HepG2 (cell line): ENCODE results near the gene TEX12. TPM values are rescaled to one million over a fixed set of nuclear protein-coding genes. Genes with fewer than 3 reads are reported as not detected.
"Not testable (repeated sequence)": the region's sequence is repeated elsewhere in the genome, so short reads cannot be mapped to it uniquely, and the experiment has no call there.

ENCODE experiments used
- ATAC-seq: fragments of 200-7000 bp; cut with Tn5 transposase; 3 replicates; pipeline ENCODE4 v1.9.1; 2020; ENCODE audit warnings: mild to moderate bottlenecking, moderate library complexity
- BruUV-seq: library from RNA; stranded (reverse); fragments of 400-500 nt; replicated peaks from 2 replicates; lab custom pipeline; 2021; lab: Mats Ljungman, UMichigan
- CTCF ChIA-PET: fragments of 300-600 bp; formaldehyde crosslinking; extraction: SDS; loops from one replicate; lab custom pipeline; 2021; ENCODE audit warnings: low total read pairs, inconsistent platforms, low intra/inter-chr PET ratio; lab: Yijun Ruan, JAX
- POLR2A ChIA-PET: fragments of 350-600 bp; sonication (Branson Sonifier 250); formaldehyde crosslinking; loops from one replicate; lab custom pipeline; 2020; ENCODE audit warnings: antibody characterized with exemption, inconsistent platforms; lab: Yijun Ruan, JAX
- DNase-seq: peaks from one replicate; pipeline ENCODE4 v3.0.0-alpha.2; 2015; ENCODE audit warnings: low spot score
- FAIRE-seq: peaks from 3 replicates; lab custom pipeline; 2011; peaks lifted over from hg19 to GRCh38; lab: Jason Lieb, UNC
- H2AFZ ChIP-seq: one replicate; pipeline ENCODE4 v1.6.1; 2011; ENCODE audit warnings: low read length, inconsistent platforms
- H3K27ac ChIP-seq: fragments of 300-600 bp; 3 replicates; pipeline ENCODE4 v1.8.0; 2011; ENCODE audit warnings: mixed run types, mild to moderate bottlenecking, mixed read lengths, low read length, inconsistent platforms; ENCODE audit not compliant: insufficient read depth; ENCODE audit errors: extremely low read length
- H3K27me3 ChIP-seq, 2 experiments: fragments of 200-600 bp in 1 of 2; 2 replicates in 1 of 2; 3 replicates in 1 of 2; pipeline versions ENCODE4 v1.6.0 to v1.8.0; 2011; ENCODE audit warnings: low read length in 2 of 2, mild to moderate bottlenecking in 2 of 2, moderate library complexity in 2 of 2, inconsistent platforms in 1 of 2; ENCODE audit not compliant: insufficient read depth in 2 of 2, control insufficient read depth in 1 of 2
- H3K36me3 ChIP-seq, 2 experiments: fragments of 200-600 bp in 1 of 2; replicated peaks in 1 of 2; 2 replicates in 1 of 2; 3 replicates in 1 of 2; pipeline versions ENCODE4 v1.5.1 to v1.8.0; 2011; ENCODE audit warnings: low read length in 2 of 2, inconsistent platforms in 1 of 2; ENCODE audit not compliant: insufficient read depth in 2 of 2, control insufficient read depth in 1 of 2
- H3K4me1 ChIP-seq: 2 replicates; pipeline ENCODE4 v1.5.1; 2012; ENCODE audit warnings: low read length, inconsistent platforms; ENCODE audit not compliant: insufficient read depth
- H3K4me2 ChIP-seq: 2 replicates; pipeline ENCODE4 v1.6.0; 2011; ENCODE audit warnings: low read depth, low read length, inconsistent platforms
- H3K4me3 ChIP-seq, 3 experiments: fragments of 200-600 bp in 1 of 3; sonication (generic), shearing (Covaris generic) in 1 of 3; replicated peaks in 1 of 3; 2 replicates each; pipeline ENCODE4 v1.5.1; 2011 to 2016; ENCODE audit warnings: low read length in 3 of 3, inconsistent platforms in 2 of 3, low read depth in 2 of 3, mild to moderate bottlenecking in 2 of 3, control low read depth in 1 of 3, mixed read lengths in 1 of 3; ENCODE audit not compliant: insufficient read depth in 1 of 3
- H3K79me2 ChIP-seq: one replicate; pipeline ENCODE4 v1.6.1; 2011; ENCODE audit warnings: low read length, inconsistent platforms; ENCODE audit not compliant: insufficient read depth
- H3K9ac ChIP-seq: 2 replicates; pipeline ENCODE4 v1.6.0; 2011; ENCODE audit warnings: mild to moderate bottlenecking, low read depth, low read length, inconsistent platforms; ENCODE audit not compliant: insufficient read depth
- H3K9me3 ChIP-seq: 2 replicates; pipeline ENCODE4 v1.5.1; 2012; ENCODE audit warnings: mild to moderate bottlenecking, low read length
- H4K20me1 ChIP-seq: 2 replicates; pipeline ENCODE4 v1.6.0; 2011; ENCODE audit warnings: inconsistent platforms, mild to moderate bottlenecking, low read length, moderate library complexity; ENCODE audit not compliant: insufficient read depth
- CBFB ChIP-seq: sonication (generic); formaldehyde crosslinking; IDR thresholded peaks from 2 replicates; pipeline ENCODE4 v1.4.0; 2020; ENCODE audit warnings: missing genetic modification reagents
- CCAR2 ChIP-seq: fragments of 200-400 bp; formaldehyde crosslinking; optimal IDR thresholded peaks from 2 replicates; pipeline ENCODE3; 2018; ENCODE audit warnings: low read depth, mild to moderate bottlenecking, low read length, moderate library complexity
- CEBPB ChIP-seq: IDR thresholded peaks from 2 replicates; pipeline ENCODE4 v1.6.1; 2011; ENCODE audit warnings: low read depth, low read length, improper control_type of control experiment, borderline replicate concordance
- DPF2 ChIP-seq: sonication (generic); formaldehyde crosslinking; IDR thresholded peaks from 2 replicates; pipeline ENCODE4 v1.4.0; 2020; ENCODE audit warnings: mild to moderate bottlenecking, low read depth, missing genetic modification reagents, borderline replicate concordance
- FOSL2 ChIP-seq: sonication (generic); formaldehyde crosslinking; IDR thresholded peaks from 2 replicates; pipeline ENCODE4 v1.4.0; 2020; ENCODE audit warnings: missing genetic modification reagents
- JARID2 ChIP-seq: sonication (generic); formaldehyde crosslinking; IDR thresholded peaks from 2 replicates; pipeline ENCODE4 v1.8.1; 2023; ENCODE audit warnings: missing genetic modification reagents, inconsistent platforms; ENCODE audit not compliant: insufficient replicate concordance
- MED1 ChIP-seq: sonication (generic); formaldehyde crosslinking; IDR thresholded peaks from 2 replicates; pipeline ENCODE4 v1.4.0; 2020; ENCODE audit warnings: missing genetic modification reagents
- MEIS2 ChIP-seq: sonication (generic); formaldehyde crosslinking; IDR thresholded peaks from 2 replicates; pipeline ENCODE4 v1.9.0; 2021; ENCODE audit warnings: mild to moderate bottlenecking, missing genetic modification reagents
- MIER2 ChIP-seq: IDR thresholded peaks from 2 replicates; pipeline ENCODE4 v1.6.1; 2016; ENCODE audit warnings: missing biosample characterization, missing genetic modification reagents
- MYNN ChIP-seq: sonication (generic); formaldehyde crosslinking; IDR thresholded peaks from 2 replicates; pipeline ENCODE4 v1.4.0; 2020; ENCODE audit warnings: mild to moderate bottlenecking, low read depth, missing genetic modification reagents
- NR1H2 ChIP-seq: sonication (generic); formaldehyde crosslinking; IDR thresholded peaks from 2 replicates; pipeline ENCODE4 v1.8.1; 2022; ENCODE audit warnings: low read depth, missing genetic modification reagents, borderline replicate concordance
- NR2F6 ChIP-seq, 2 experiments: IDR thresholded peaks; 2 replicates each; pipeline ENCODE4 v1.6.1; 2016; ENCODE audit warnings: antibody characterized with exemption in 1 of 2, mild to moderate bottlenecking in 1 of 2
- RBM22 ChIP-seq: fragments of 200-400 bp; formaldehyde crosslinking; optimal IDR thresholded peaks from 2 replicates; pipeline ENCODE3; 2017; ENCODE audit warnings: mild to moderate bottlenecking, low read length, moderate library complexity
- RFX5 ChIP-seq: IDR thresholded peaks from 2 replicates; pipeline ENCODE4 v1.6.1; 2011; ENCODE audit warnings: low read depth, low read length, improper control_type of control experiment
- ZNF563 ChIP-seq: sonication (generic); formaldehyde crosslinking; IDR thresholded peaks from 2 replicates; pipeline ENCODE4 v1.8.0; 2022; ENCODE audit warnings: mild to moderate bottlenecking, moderate library complexity, missing genetic modification reagents
- ZNF567 ChIP-seq: sonication (generic); formaldehyde crosslinking; IDR thresholded peaks from 2 replicates; pipeline ENCODE4 v1.8.1; 2023; ENCODE audit warnings: mild to moderate bottlenecking, missing genetic modification reagents, borderline replicate concordance
- ZNF614 ChIP-seq: IDR thresholded peaks from 2 replicates; pipeline ENCODE4 v1.6.1; 2018; ENCODE audit warnings: missing biosample characterization, missing genetic modification reagents, inconsistent platforms, borderline replicate concordance
- ZNF782 ChIP-seq: sonication (generic); formaldehyde crosslinking; IDR thresholded peaks from 2 replicates; pipeline ENCODE4 v1.4.0; 2020; ENCODE audit warnings: missing genetic modification reagents, mild to moderate bottlenecking, borderline replicate concordance
- WGBS: methylation state at CpG from one replicate; pipeline ENCODE4 v1.1.6; 2017; ENCODE audit warnings: low lambda C conversion rate; 5-methylcytosine and 5-hydroxymethylcytosine counted together
- in situ Hi-C: cut with HindIII; loops from 2 replicates; pipeline ENCODE4 v1.10.0; 2017; ENCODE audit warnings: low pct_unique_long_range_greater_than_20kb; ENCODE audit not compliant: extremely low pct_ligation_motif_present
- intact Hi-C: fragments of 100-400 bp; cut with micrococcal nuclease; formaldehyde crosslinking; loops from one replicate; pipeline ENCODE4 v1.10.0; 2022; ENCODE audit not compliant: unreplicated experiment
- polyA plus RNA-seq, 8 experiments: library from polyadenylated mRNA; depleted of rRNA in 3 of 8; stranded (reverse) in 7 of 8; unstranded in 1 of 8; fragments of >200 nt; fragmentation: Illumina TruSeq in 4 of 8; extraction: Trizol in 4 of 8; gene quantifications; 2 replicates each; pipeline versions ENCODE4 v1.2.1 to v1.2.3, GENCODE V29; 2011 to 2016; ENCODE audit warnings: low read depth in 4 of 8, missing spikeins in 1 of 8, mixed read lengths in 1 of 8; ENCODE audit not compliant: insufficient read depth in 1 of 8
- total RNA-seq, 5 experiments: library from RNA; depleted of rRNA; stranded (reverse); fragments of >200 nt; fragmentation: Illumina TruSeq; extraction: Trizol; gene quantifications; 2 replicates each; pipeline ENCODE4 v1.2.3, GENCODE V29; 2016; ENCODE audit warnings: low read depth in 1 of 5
- TF ChIP-seq, protein P1 (sequence below): sonication (generic); formaldehyde crosslinking; IDR thresholded peaks from 2 replicates; pipeline ENCODE4 v1.4.0; 2020; ENCODE audit warnings: missing genetic modification reagents

Gene TEX12
- total and polyA plus RNA-seq, 2 of the 13 experiments (the other 11 are each of a cell fraction or from before 2014, with no cell fraction given), result not detected

DNA sequence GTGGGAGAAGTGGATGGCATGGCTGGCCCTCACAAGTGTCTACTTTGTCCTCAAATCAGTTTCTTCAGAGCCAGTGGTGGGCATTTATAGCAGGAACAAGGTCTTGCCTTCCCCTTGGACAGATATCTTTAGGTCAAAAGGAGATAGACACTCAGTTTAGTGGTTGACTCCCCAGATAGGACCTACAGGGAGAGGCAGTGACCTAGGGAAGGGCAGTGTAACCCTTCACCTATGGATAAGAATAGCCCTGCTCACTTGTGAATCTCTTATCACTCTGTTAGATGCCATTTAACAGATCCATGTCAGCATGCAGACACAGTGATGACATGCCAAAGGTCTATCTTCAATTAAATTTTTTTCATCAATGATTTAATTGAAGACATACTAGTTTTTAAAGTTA lies 19.1 kb downstream of the TEX12 start (continued):
- no peak for TF ChIP-seq ZNF563 (CRISPR knock-in tag)
- no peak for TF ChIP-seq ZNF614 (CRISPR knock-in tag)
- TF ChIP-seq DPF2, result no peak
- TF ChIP-seq CBFB (CRISPR knock-in tag), result no peak
- no peak for TF ChIP-seq NR1H2 (CRISPR knock-in tag)

DNA sequence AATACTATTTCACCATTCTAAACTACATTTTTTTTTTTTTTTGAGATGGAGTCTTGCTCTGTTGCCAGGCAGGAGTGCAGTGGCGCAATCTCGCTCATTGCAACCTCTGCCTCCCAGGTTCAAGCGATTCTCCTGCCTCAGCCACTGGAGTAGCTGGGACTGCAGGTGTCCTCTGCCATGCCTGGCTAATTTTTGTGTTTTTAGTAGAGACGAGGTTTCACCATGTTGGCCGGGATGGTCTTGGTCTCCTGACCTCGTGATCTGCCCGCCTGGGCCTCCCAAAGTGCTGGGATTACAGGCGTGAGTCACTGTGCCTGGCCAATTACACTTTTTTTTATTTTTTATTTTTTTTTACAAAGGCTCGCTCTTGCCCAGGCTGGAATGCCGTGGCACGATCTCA lies 27.9 kb downstream of the TEX12 start:
- H4K20me1 ChIP-seq, CTCF ChIA-PET, intact Hi-C loops, H3K27ac ChIP-seq, POLR2A ChIA-PET, H2AFZ ChIP-seq, H3K9ac ChIP-seq: not testable (repeated sequence)
- TF ChIP-seq CEBPB (0 out of 2 replicates have a peak, but pooled peaks have one; percentile 5), FOSL2 (CRISPR knock-in tag) (peak; percentile 36; the same call in 1 of the 2 replicates), RFX5 (peak; percentile 66; the same call in 1 of the 2 replicates)
- TF ChIP-seq, all 625 proteins: peak for 3; not testable (repeated sequence) for 622
- in situ Hi-C loops, DNase-seq, H3K36me3 ChIP-seq, BruUV-seq, H3K27me3 ChIP-seq, ATAC-seq, H3K4me2 ChIP-seq, H3K4me3 ChIP-seq, FAIRE-seq, H3K4me1 ChIP-seq, H3K9me3 ChIP-seq, H3K79me2 ChIP-seq: not testable (repeated sequence)
- 14% methylated on average over 11 of the region's 11 CpGs for WGBS

DNA sequence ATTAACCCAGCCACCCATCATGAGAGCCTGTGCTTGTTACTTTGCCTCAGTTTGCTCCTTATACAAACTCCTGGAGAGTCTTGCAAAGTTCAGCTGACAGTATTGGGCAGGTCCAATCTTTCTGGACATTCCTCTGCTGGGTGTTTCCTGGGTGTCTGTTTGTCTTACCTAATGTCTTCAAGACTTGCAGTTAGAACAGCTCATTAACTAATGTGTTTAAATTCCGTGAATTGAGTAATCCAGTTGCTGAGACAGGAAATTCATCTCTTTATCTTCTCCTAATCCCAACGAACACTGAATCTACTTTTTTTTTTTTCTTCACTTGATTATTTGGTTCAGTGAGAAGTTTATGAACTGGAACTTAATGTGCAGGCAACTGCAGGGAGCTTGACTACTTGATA lies 28.8 kb downstream of the TEX12 start:
- H3K9ac ChIP-seq, result no peak overlapping the region
- no peak for DNase-seq
- H3K27ac ChIP-seq, result no peak overlapping the region
- POLR2A ChIA-PET, result no interaction called here
- no peak overlapping the region for H3K4me3 ChIP-seq
- H3K27me3 ChIP-seq, result peaks cover 0 to 3% of the 10 kb centered on the region in 2 experiments; a peak in 2 of 5 replicates
- no peaks in the 10 kb centered on the region for H4K20me1 ChIP-seq
- no peaks in the 10 kb centered on the region for H3K79me2 ChIP-seq
- no peak for TF ChIP-seq ZNF782
- no peak for TF ChIP-seq RBM22
- no peak for TF ChIP-seq MYNN (CRISPR knock-in tag)
- TF ChIP-seq, protein P1, sequence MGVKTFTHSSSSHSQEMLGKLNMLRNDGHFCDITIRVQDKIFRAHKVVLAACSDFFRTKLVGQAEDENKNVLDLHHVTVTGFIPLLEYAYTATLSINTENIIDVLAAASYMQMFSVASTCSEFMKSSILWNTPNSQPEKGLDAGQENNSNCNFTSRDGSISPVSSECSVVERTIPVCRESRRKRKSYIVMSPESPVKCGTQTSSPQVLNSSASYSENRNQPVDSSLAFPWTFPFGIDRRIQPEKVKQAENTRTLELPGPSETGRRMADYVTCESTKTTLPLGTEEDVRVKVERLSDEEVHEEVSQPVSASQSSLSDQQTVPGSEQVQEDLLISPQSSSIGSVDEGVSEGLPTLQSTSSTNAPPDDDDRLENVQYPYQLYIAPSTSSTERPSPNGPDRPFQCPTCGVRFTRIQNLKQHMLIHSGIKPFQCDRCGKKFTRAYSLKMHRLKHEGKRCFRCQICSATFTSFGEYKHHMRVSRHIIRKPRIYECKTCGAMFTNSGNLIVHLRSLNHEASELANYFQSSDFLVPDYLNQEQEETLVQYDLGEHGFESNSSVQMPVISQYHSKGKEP, result no peak
- TF ChIP-seq MIER2 (CRISPR knock-in tag), result no peak
- TF ChIP-seq ZNF567 (CRISPR knock-in tag), result no peak
- no peak for TF ChIP-seq JARID2 (CRISPR knock-in tag)
- no peak for TF ChIP-seq CCAR2
- TF ChIP-seq MED1, result no peak
- no peak for TF ChIP-seq NR2F6 (IDR thresholded peaks at IDR 0.05)
- TF ChIP-seq NR2F6 (CRISPR knock-in tag; IDR thresholded peaks at IDR 0.05), result no peak
- no peak for TF ChIP-seq MEIS2 (CRISPR knock-in tag)
- H2AFZ ChIP-seq, result no peak overlapping the region
- H3K36me3 ChIP-seq, result no peaks in the 10 kb centered on the region
- no peaks in the 10 kb centered on the region for H3K9me3 ChIP-seq
- intact Hi-C loops (no loop called here), in situ Hi-C loops (no loop called here)
- WGBS, result 5% methylated on average over 2 of the region's 2 CpGs
- ATAC-seq, result no peak
- no peak overlapping the region for H3K4me2 ChIP-seq
- no peak for FAIRE-seq
- CTCF ChIA-PET, result no interaction called here
- BruUV-seq, result no TSS peak
- no peaks in the 10 kb centered on the region for H3K4me1 ChIP-seq
